ENCODE measurements around the gene OXLD1. TPM values are rescaled to one million over a fixed set of nuclear protein-coding genes. Genes with fewer than 3 reads are reported as not detected.
A peak's percentile ranks its signal among the peaks of the same experiment; 100 is the strongest.

The OXLD1 gene
- total RNA-seq, 1 experiment from 2014 or later, result 46.7 TPM

DNA sequence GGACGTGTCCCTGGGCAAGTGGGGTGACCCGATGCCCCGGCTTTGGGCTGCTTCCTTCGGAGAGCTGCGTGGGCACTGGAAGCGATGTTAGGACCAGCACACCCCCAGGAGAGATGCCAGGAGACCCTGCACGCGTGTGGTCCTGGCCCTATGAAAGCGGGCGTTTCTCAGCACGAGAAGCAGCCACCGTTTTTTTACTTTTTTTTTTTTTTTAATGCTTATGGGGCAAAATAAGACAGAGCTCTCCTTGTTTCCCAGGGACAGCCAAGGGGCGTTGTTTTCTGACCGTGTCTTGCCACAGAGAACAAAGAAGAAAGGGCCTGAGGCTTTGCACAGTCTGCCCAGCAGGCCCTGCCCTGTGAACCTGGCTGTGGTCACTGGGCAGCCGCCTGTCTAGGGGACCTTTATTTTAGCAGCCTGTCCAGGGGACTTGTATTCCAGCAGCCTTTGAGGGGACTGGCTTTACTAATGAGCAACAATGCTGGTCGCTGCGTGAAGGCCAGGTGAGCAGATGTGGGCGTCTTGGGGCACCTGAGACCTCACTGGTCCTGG is 46.7 kb upstream of the OXLD1 start:
- BruUV-seq (replicated peaks), result TSS peak; percentile 5
- no peaks in the 10 kb centered on the region for H4K20me1 ChIP-seq (ENCODE audit: low read length)
- H3K4me2 ChIP-seq (ENCODE audit: low read length), result peak overlapping the region; percentile 99
- DNase-seq (peak; percentile 25), ATAC-seq (peak; percentile 4; the same call in 1 of the 2 replicates)
- H3K36me3 ChIP-seq (ENCODE audit: low read depth, low read length), result peaks cover 8% of the 10 kb centered on the region; the same call in 1 of the 2 replicates
- H3K9me2 ChIP-seq (replicated peaks; ENCODE audit: low read length), result no peaks in the 10 kb centered on the region
- peaks cover 37% of the 10 kb centered on the region for H3K4me1 ChIP-seq (ENCODE audit: insufficient read depth, low read length)
- TF ChIP-seq, protein P1, sequence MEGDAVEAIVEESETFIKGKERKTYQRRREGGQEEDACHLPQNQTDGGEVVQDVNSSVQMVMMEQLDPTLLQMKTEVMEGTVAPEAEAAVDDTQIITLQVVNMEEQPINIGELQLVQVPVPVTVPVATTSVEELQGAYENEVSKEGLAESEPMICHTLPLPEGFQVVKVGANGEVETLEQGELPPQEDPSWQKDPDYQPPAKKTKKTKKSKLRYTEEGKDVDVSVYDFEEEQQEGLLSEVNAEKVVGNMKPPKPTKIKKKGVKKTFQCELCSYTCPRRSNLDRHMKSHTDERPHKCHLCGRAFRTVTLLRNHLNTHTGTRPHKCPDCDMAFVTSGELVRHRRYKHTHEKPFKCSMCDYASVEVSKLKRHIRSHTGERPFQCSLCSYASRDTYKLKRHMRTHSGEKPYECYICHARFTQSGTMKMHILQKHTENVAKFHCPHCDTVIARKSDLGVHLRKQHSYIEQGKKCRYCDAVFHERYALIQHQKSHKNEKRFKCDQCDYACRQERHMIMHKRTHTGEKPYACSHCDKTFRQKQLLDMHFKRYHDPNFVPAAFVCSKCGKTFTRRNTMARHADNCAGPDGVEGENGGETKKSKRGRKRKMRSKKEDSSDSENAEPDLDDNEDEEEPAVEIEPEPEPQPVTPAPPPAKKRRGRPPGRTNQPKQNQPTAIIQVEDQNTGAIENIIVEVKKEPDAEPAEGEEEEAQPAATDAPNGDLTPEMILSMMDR (conservative IDR thresholded peaks at IDR 0.05; ENCODE audit: low read depth, low read length), result no peak
- TF ChIP-seq EZH2phosphoT487 (IDR thresholded peaks at IDR 0.05; ENCODE audit: borderline replicate concordance, low read length) (no peak), EZH2 (IDR thresholded peaks at IDR 0.05; ENCODE audit: low read length, unreplicated experiment) (no peak)
- peaks cover 33% of the 10 kb centered on the region for H3K79me2 ChIP-seq (ENCODE audit: low read length)
- H3K27ac ChIP-seq (ENCODE audit: low read length), result peak overlapping the region; percentile 15
- ChIA-PET CTCF (interaction anchor here (0.6 to 0.7 kb wide), 3 partner anchors 15 to 156 kb away, joined by 6 to 9 read pairs (median 6); no protein-coding TSS in a partner anchor), POLR2A (ENCODE audit: unreplicated experiment) (interaction anchor here (0.5 to 1.0 kb wide), 3 partner anchors 9 to 32 kb away, joined by 9 to 16 read pairs (median 10); no protein-coding TSS in a partner anchor)
- intact Hi-C loops (cut with micrococcal nuclease), result no loop called here
- H2AFZ ChIP-seq (ENCODE audit: low read length), result 0 out of 2 replicates have a peak overlapping the region, but pooled peaks have one; percentile 21
- peaks cover 8% of the 10 kb centered on the region for H3F3A ChIP-seq (ENCODE audit: low read length, unreplicated experiment)
- peak overlapping the region; percentile 77 for H3K9ac ChIP-seq (ENCODE audit: low read length)
- no peaks in the 10 kb centered on the region for H3K9me3 ChIP-seq (ENCODE audit: low read length)
- peak overlapping the region; percentile 89 for H3K4me3 ChIP-seq (ENCODE audit: low read length)
- H3K27me3 ChIP-seq (ENCODE audit: low read length), result no peaks in the 10 kb centered on the region

- H3K27ac ChIP-seq (ENCODE audit: low read length), result peak overlapping the region; percentile 15; the same call in 1 of the 2 replicates
- H3K4me2 ChIP-seq (ENCODE audit: low read length), result peak overlapping the region; percentile 99
- DNase-seq (peak; percentile 25), ATAC-seq (peak; percentile 25)
- H3K4me1 ChIP-seq (ENCODE audit: insufficient read depth, low read length), result peaks cover 37% of the 10 kb centered on the region
- H3K79me2 ChIP-seq (ENCODE audit: low read length), result peaks cover 33% of the 10 kb centered on the region
- peak overlapping the region; percentile 77 for H3K9ac ChIP-seq (ENCODE audit: low read length)
- no peaks in the 10 kb centered on the region for H3K9me3 ChIP-seq (ENCODE audit: low read length)
- H3K36me3 ChIP-seq (ENCODE audit: low read depth, low read length), result peaks cover 13% of the 10 kb centered on the region; the same call in 1 of the 2 replicates
- H2AFZ ChIP-seq (ENCODE audit: low read length), result no peak overlapping the region
- H3K4me3 ChIP-seq (ENCODE audit: low read length), result peak overlapping the region; percentile 89
- H3K9me2 ChIP-seq (replicated peaks; ENCODE audit: low read length), result no peaks in the 10 kb centered on the region
- CTCF ChIA-PET, result no interaction called here
- 0 out of 2 replicates have a peak, but pooled peaks cover 5% of the 10 kb centered on the region for H4K20me1 ChIP-seq (ENCODE audit: low read length)
- no TSS peak for BruUV-seq (replicated peaks)
- POLR2A ChIA-PET (ENCODE audit: unreplicated experiment), result interaction anchor here (0.5 to 1.0 kb wide), 3 partner anchors 9 to 203 kb away, joined by 4 to 10 read pairs (median 9); no protein-coding TSS in a partner anchor
- H3K27me3 ChIP-seq (ENCODE audit: low read length), result no peaks in the 10 kb centered on the region
- TF ChIP-seq EZH2phosphoT487 (IDR thresholded peaks at IDR 0.05; ENCODE audit: borderline replicate concordance, low read length), result no peak
- no peak for TF ChIP-seq EZH2 (IDR thresholded peaks at IDR 0.05; ENCODE audit: low read length, unreplicated experiment)
- TF ChIP-seq, protein P1 (conservative IDR thresholded peaks at IDR 0.05; ENCODE audit: low read depth, low read length), result no peak; the same call in 1 of the 2 replicates
- intact Hi-C loops (cut with micrococcal nuclease), result no loop called here
- H3F3A ChIP-seq (ENCODE audit: low read length, unreplicated experiment), result peaks cover 8% of the 10 kb centered on the region
Observed at GRCh38 chr17:81712468-81713003, 46.1 kb upstream of the OXLD1 start.

Measured in PC-3 (cell line).